Measurements from ENCODE around the gene CPM. TPM values are rescaled to one million over a fixed set of nuclear protein-coding genes. Genes with fewer than 3 reads are reported as not detected.
"Not testable (repeated sequence)": the region's sequence is repeated elsewhere in the genome, so short reads cannot be mapped to it uniquely, and the experiment has no call there.

Gene CPM
- total and polyA plus RNA-seq, 8 donors, result 5.7 to 103 (median 45.8) TPM

DNA sequence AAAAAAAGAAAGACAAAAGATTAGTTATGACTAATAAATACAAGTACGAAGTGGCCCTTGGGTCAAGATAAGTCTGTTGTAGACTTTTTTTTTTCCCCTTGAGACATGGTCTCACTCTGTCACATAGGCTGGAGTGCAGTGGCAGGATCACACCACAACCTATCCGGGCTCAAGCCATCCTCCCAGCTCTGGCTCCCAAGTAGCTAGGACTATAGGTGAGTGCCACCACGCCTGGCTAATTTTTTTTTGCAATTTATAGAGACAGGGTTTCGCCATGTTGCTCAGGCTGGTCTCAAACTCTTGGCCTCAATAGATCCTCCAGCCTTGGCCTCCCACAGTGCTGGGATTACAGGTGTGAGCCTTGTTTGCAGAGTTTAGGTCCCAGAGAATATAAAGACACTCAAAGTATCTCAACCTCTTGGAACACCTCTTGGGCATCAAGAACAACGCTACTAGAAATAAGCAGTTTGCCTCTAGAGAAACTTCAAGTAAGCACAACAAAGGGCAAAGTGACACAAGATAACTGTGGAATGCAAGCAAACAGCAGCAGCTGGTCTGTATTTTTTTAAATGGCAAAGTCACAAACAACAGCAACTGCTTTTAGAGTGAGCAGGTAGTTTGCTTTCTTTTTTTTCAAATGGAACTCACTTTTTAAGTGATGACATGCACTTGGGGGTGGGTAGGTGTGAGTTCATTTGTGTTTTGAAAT lies 128.9 kb downstream of the CPM start:
- H3K4me3 ChIP-seq, result no peak overlapping the region
- H3K9me3 ChIP-seq, result no peaks in the 10 kb centered on the region
- TF ChIP-seq POLR2AphosphoS5 (IDR thresholded peaks at IDR 0.05), result no peak
- no peak for TF ChIP-seq POLR2A (IDR thresholded peaks at IDR 0.05)
- TF ChIP-seq EP300 (IDR thresholded peaks at IDR 0.05), result no peak
- TF ChIP-seq, protein P1, sequence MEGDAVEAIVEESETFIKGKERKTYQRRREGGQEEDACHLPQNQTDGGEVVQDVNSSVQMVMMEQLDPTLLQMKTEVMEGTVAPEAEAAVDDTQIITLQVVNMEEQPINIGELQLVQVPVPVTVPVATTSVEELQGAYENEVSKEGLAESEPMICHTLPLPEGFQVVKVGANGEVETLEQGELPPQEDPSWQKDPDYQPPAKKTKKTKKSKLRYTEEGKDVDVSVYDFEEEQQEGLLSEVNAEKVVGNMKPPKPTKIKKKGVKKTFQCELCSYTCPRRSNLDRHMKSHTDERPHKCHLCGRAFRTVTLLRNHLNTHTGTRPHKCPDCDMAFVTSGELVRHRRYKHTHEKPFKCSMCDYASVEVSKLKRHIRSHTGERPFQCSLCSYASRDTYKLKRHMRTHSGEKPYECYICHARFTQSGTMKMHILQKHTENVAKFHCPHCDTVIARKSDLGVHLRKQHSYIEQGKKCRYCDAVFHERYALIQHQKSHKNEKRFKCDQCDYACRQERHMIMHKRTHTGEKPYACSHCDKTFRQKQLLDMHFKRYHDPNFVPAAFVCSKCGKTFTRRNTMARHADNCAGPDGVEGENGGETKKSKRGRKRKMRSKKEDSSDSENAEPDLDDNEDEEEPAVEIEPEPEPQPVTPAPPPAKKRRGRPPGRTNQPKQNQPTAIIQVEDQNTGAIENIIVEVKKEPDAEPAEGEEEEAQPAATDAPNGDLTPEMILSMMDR (IDR thresholded peaks at IDR 0.05), result no peak
- peak in 1 of 2 donors; percentile 30 for DNase-seq
- no peaks in the 10 kb centered on the region for H3K36me3 ChIP-seq
- WGBS, 5 donors, result 69 to 84% (median 72%) methylated on average over 5 of the region's 5 CpGs
- intact Hi-C loops (cut with DNase I; ENCODE audit: low total_unique reads), result loop anchor here (10.0 kb wide), 1 partner anchor 59 kb away; the partner anchor contains the start of gene SLC35E3
- no peaks in the 10 kb centered on the region for H3K27me3 ChIP-seq
- H3K27ac ChIP-seq, result peak overlapping the region in 3 of 5 donors; percentile 24 to 65 (median 33)
- H3K4me1 ChIP-seq, result peaks cover 13 to 40% (median 17%) of the 10 kb centered on the region in 4 donors

DNA sequence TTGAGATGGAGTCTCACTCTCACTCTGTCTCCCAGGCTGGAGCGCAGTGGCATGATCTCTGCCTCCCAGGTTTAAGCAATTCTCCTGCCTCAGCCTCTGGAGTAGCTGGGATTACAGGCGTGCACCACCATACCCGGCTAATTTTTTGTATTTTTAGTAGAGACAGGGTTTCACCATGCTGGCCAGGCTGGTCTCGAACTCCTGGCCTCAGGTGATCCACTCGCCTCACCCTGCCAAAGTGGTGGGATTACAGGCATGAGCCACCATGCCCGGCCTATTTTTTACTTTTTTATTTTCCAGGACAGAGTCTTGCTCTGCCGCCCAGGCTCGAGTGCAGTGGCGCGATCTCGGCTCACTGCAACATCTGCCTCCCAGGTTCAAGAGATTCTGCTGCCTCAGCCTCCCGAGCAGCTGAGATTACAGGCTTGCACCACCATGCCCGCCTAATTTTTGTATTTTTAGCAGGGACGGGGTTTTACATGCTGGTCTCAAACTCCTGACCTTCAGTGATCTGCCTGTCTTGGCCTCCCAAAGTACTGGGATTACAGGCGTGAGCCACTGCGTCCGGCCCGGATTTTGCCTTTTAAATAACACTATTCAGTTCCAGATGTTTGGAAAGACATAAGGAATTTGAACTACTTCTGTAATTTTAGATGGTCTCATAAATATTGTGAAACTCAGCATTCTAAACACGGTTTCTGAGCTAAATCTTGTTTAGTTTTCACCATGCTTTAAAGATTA lies 129.9 kb downstream of the CPM start:
- H3K4me3 ChIP-seq, H3K36me3 ChIP-seq, H3K9me3 ChIP-seq, H3K27me3 ChIP-seq: not testable (repeated sequence)
- 84 to 91% (median 87%) methylated on average over 19 of the region's 19 CpGs for WGBS, 5 donors
- H3K4me1 ChIP-seq, result peaks cover 13 to 38% (median 17%) of the 10 kb centered on the region in 4 donors
- TF ChIP-seq POLR2AphosphoS5 (IDR thresholded peaks at IDR 0.05), result peak in 1 of 3 donors; percentile 34
- peak in 1 of 2 donors; percentile 13 for DNase-seq
- intact Hi-C loops (cut with DNase I; ENCODE audit: low total_unique reads), result loop anchor here (10.0 kb wide), 1 partner anchor 58 kb away; the partner anchor contains the start of gene SLC35E3
- peak overlapping the region in 2 of 5 donors; percentile 24 to 65 for H3K27ac ChIP-seq

DNA sequence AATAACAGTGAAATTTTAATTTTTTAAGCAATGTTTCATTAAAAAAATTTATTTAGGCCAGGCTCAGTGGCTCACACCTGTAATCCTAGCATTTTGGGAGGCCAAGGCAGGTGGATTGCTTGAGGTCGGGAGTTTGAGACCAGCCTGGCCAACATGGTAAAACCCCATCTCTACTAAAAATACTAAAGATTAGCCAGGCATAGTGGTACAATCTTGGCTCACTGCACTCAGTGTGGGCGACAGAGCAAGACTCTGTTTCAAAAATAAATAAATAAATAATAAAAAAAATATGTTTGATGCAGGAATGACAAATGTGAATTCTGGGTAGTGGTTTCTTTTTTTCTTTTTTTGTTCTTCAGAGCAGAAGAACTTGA lies 130.6 kb downstream of the CPM start:
- H3K27me3 ChIP-seq, H3K9me3 ChIP-seq, H3K36me3 ChIP-seq, H3K4me3 ChIP-seq, DNase-seq: not testable (repeated sequence)
- intact Hi-C loops (cut with DNase I; ENCODE audit: low total_unique reads), result loop anchor here (10.0 kb wide), 1 partner anchor 58 kb away; the partner anchor contains the start of gene SLC35E3
- WGBS, 5 donors, result 76 to 78% (median 77%) methylated on average over 2 of the region's 2 CpGs
- Histone ChIP-seq H3K4me1 (peaks cover 13 to 38% (median 16%) of the 10 kb centered on the region in 4 donors), H3K27ac (peak overlapping the region in 1 of 5 donors; percentile 42)

Small RNA genes lying within 50 kb of the gene (small RNA-seq; reads per million reads assigned to genes)
- gene AC025423.5 (0 reads per million in 4 donors), gene RNU7-4P (0 reads per million in 4 donors)

Other genes with a start within 250 kb of the CPM start
- 10 to 100 TPM in 4 of 5 donors, 1 to 10 TPM in 1; 9.3 to 99.1 (median 28.1) TPM for gene NUP107, start 246.2 kb downstream of the CPM start, total RNA-seq
- 10 to 100 TPM in 1 of 3 donors, 1 to 10 TPM in 2; 5.7 to 13.6 (median 5.8) TPM for gene NUP107, start 246.2 kb downstream of the CPM start, polyA plus RNA-seq
- gene SLC35E3, start 187.0 kb downstream of the CPM start, total RNA-seq, result 1 to 10 TPM in 3 of 5 donors, under 1 TPM in 2; under 0.01 to 5.9 (median 1.2) TPM
- 1 to 10 TPM; 2.1 to 5.0 (median 2.6) TPM for gene SLC35E3, start 187.0 kb downstream of the CPM start, polyA plus RNA-seq
- gene MDM2, start 125.0 kb downstream of the CPM start, total RNA-seq, result 100 to 1,000 TPM in 3 of 5 donors, 10 to 100 TPM in 2; 42.4 to 151 (median 132) TPM
- 10 to 100 TPM; 16.8 to 74.4 (median 23.8) TPM for gene MDM2, start 125.0 kb downstream of the CPM start, polyA plus RNA-seq